Parathyroid adenoma (tissue), 2 donors: Measurements from ENCODE around the gene CERT1.

ENCODE experiments used
- H2AFZ ChIP-seq: fragments of 300-600 bp; sonication (generic); one replicate; pipeline ENCODE4 v1.7.0; 2017; ENCODE audit warnings: antibody characterized with exemption, mild to moderate bottlenecking
- H3K27ac ChIP-seq: fragments of 300-600 bp; sonication (generic); one replicate; pipeline ENCODE4 v1.7.0; 2017
- H3K27me3 ChIP-seq: fragments of 300-600 bp; sonication (generic); one replicate; pipeline ENCODE4 v1.7.0; 2017; ENCODE audit warnings: low read length; ENCODE audit not compliant: control insufficient read depth, insufficient read depth
- H3K36me3 ChIP-seq: fragments of 300-600 bp; sonication (generic); one replicate; pipeline ENCODE4 v1.7.0; 2017; ENCODE audit warnings: low read length; ENCODE audit not compliant: control insufficient read depth, insufficient read depth
- H3K4me1 ChIP-seq: fragments of 300-600 bp; sonication (generic); one replicate; pipeline ENCODE4 v1.7.0; 2017; ENCODE audit warnings: control low read depth
- H3K4me2 ChIP-seq: fragments of 300-600 bp; sonication (generic); one replicate; pipeline ENCODE4 v1.7.0; 2017; ENCODE audit warnings: low read length
- H3K4me3 ChIP-seq: fragments of 300-600 bp; sonication (generic); one replicate; pipeline ENCODE4 v1.7.0; 2017; ENCODE audit warnings: low read depth, low read length
- H3K79me2 ChIP-seq: fragments of 300-600 bp; sonication (generic); one replicate; pipeline ENCODE4 v1.7.0; 2017; ENCODE audit warnings: control low read depth
- H3K9ac ChIP-seq: fragments of 300-600 bp; sonication (generic); one replicate; pipeline ENCODE4 v1.7.0; 2017; ENCODE audit warnings: mild to moderate bottlenecking
- H3K9me3 ChIP-seq: fragments of 300-600 bp; sonication (generic); one replicate; pipeline ENCODE4 v1.7.0; 2017; ENCODE audit warnings: low read length; ENCODE audit not compliant: control insufficient read depth
- TF ChIP-seq, protein P1 (sequence below): fragments of 300-600 bp; sonication (generic); IDR thresholded peaks from one replicate; pipeline ENCODE4 v1.7.0; 2017; ENCODE audit warnings: antibody characterized with exemption, mild to moderate bottlenecking
- donor health status: primary hyperparathyroidism.

Gene CERT1

GRCh38 chr5:75331095-75332090 lies 180.0 kb downstream of the CERT1 start:
- TF ChIP-seq, protein P1, sequence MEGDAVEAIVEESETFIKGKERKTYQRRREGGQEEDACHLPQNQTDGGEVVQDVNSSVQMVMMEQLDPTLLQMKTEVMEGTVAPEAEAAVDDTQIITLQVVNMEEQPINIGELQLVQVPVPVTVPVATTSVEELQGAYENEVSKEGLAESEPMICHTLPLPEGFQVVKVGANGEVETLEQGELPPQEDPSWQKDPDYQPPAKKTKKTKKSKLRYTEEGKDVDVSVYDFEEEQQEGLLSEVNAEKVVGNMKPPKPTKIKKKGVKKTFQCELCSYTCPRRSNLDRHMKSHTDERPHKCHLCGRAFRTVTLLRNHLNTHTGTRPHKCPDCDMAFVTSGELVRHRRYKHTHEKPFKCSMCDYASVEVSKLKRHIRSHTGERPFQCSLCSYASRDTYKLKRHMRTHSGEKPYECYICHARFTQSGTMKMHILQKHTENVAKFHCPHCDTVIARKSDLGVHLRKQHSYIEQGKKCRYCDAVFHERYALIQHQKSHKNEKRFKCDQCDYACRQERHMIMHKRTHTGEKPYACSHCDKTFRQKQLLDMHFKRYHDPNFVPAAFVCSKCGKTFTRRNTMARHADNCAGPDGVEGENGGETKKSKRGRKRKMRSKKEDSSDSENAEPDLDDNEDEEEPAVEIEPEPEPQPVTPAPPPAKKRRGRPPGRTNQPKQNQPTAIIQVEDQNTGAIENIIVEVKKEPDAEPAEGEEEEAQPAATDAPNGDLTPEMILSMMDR, result no peak
- Histone ChIP-seq H3K9ac (no peak overlapping the region), H3K4me3 (no peak overlapping the region), H2AFZ (peak overlapping the region; percentile 51), H3K27me3 (no peaks in the 10 kb centered on the region), H3K36me3 (no peaks in the 10 kb centered on the region), H3K27ac (no peak overlapping the region), H3K9me3 (no peaks in the 10 kb centered on the region), H3K4me2 (no peak overlapping the region), H3K4me1 (peaks cover 3% of the 10 kb centered on the region), H3K79me2 (no peaks in the 10 kb centered on the region)

DNA sequence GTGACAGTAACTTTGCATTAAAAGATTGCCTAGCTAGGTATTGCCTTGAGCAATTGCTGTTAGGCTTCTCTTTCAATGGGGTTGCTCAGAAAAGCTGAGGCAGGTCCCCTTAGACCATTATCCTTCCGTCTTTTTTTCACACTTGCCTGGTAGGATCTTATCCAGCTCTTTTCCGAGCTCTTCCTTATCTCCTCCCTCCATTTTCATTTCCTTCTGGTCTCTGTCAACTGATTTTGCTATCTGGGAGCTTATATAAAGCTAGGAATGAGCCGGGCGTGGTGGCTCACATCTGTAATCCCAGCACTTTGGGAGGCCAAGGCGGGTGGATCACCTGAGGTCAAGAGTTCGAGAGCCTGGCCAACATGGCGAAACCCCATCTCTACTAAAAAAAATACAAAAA lies 181.0 kb downstream of the CERT1 start:
- no peak overlapping the region for H3K9ac ChIP-seq
- H3K79me2 ChIP-seq, result no peaks in the 10 kb centered on the region
- H3K36me3 ChIP-seq, result no peaks in the 10 kb centered on the region
- H3K4me1 ChIP-seq, result no peaks in the 10 kb centered on the region
- H3K4me2 ChIP-seq, result no peak overlapping the region
- no peak overlapping the region for H3K4me3 ChIP-seq
- H2AFZ ChIP-seq, result no peak overlapping the region
- TF ChIP-seq, protein P1, result no peak
- H3K27me3 ChIP-seq, result no peaks in the 10 kb centered on the region
- no peak overlapping the region for H3K27ac ChIP-seq
- H3K9me3 ChIP-seq, result no peaks in the 10 kb centered on the region
